ENCODE results near the gene SLCO1B3. TPM values are rescaled to one million over a fixed set of nuclear protein-coding genes. Genes with fewer than 3 reads are reported as not detected.

The SLCO1B3 gene
- total and polyA plus RNA-seq, 4 donors: 33.1 to 274 (median 162) TPM

DNA sequence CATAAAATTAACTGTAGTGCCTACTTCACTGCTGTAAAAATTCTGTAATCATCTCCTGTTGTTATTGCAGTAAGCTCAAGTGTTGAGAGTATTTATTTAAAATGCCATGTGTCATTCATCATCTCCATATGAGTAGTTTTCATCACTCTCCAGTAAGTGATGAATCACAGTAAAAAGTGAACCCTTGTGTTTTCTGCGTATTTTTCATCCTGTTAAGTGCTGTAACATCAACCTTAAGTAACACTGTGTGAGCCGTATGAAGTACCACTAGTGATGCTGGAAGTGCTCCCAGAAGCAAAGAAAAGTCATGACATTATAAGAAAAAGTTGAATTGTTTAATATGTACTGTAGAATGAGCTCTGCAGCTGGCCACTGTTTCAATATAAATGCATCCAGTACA, 55.4 kb downstream of the SLCO1B3 start (continued):
- TF ChIP-seq HNF4A (conservative IDR thresholded peaks at IDR 0.05) (no peak), HNF4G (IDR thresholded peaks at IDR 0.05) (no peak), EGR1 (IDR thresholded peaks at IDR 0.05; ENCODE audit: low read depth in 2 of 2) (no peak), YY1 (IDR thresholded peaks at IDR 0.05) (no peak), RXRA (IDR thresholded peaks at IDR 0.05) (no peak), ATF3 (IDR thresholded peaks at IDR 0.05) (no peak), TAF1 (conservative IDR thresholded peaks at IDR 0.05) (no peak), ZBTB33 (IDR thresholded peaks at IDR 0.05) (no peak), SP1 (IDR thresholded peaks at IDR 0.05) (no peak), RAD21 (IDR thresholded peaks at IDR 0.05) (no peak)

DNA sequence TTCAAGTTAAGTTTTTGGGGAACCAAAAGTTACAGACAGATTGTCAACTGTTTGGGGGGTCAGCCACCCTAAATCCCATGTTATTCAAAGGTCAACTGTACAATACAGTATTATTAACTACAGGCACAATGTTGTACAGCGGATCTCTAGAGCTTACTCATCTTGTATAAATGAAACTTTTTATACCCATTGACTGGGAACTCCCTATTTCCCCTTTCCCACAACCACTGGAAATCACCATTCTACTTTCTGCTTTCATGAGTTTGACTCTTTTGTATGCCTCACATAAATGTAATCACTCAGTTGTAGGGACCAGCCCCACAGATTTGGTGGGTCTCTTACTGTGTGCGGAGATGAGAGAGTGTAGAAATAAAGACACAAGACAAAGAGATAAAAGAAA, 57.8 kb downstream of the SLCO1B3 start:
- no peaks in the 10 kb centered on the region for H3K27me3 ChIP-seq (ENCODE audit: control insufficient read depth in 4 of 4, insufficient read depth in 4 of 4, low read length in 3 of 4)
- peaks cover 0 to 11% (median 1%) of the 10 kb centered on the region in 4 donors for H3K36me3 ChIP-seq (ENCODE audit: control insufficient read depth in 4 of 4, insufficient read depth in 3 of 4, low read depth in 1 of 4, low read length in 3 of 4)
- no peaks in the 10 kb centered on the region for H3K4me1 ChIP-seq (ENCODE audit: control insufficient read depth in 4 of 4, insufficient read depth in 4 of 4, low read length in 3 of 4)
- no peak overlapping the region for H3K9ac ChIP-seq (ENCODE audit: low read depth in 1 of 2, low read length in 2 of 2)
- 96% methylated on average over 2 of the region's 2 CpGs for WGBS
- DNase-seq (ENCODE audit: low spot score): no peak
- no peaks in the 10 kb centered on the region for H3K9me3 ChIP-seq (ENCODE audit: control insufficient read depth in 4 of 4, low read length in 3 of 4)
- TF ChIP-seq FOXA2 (IDR thresholded peaks at IDR 0.05): no peak
- no peak for TF ChIP-seq HNF4G (IDR thresholded peaks at IDR 0.05)
- TF ChIP-seq SP1 (IDR thresholded peaks at IDR 0.05): no peak
- TF ChIP-seq GABPA (IDR thresholded peaks at IDR 0.05 in 1 of 2, conservative IDR thresholded peaks at IDR 0.05 in 1 of 2): no peak
- TF ChIP-seq, protein P1, sequence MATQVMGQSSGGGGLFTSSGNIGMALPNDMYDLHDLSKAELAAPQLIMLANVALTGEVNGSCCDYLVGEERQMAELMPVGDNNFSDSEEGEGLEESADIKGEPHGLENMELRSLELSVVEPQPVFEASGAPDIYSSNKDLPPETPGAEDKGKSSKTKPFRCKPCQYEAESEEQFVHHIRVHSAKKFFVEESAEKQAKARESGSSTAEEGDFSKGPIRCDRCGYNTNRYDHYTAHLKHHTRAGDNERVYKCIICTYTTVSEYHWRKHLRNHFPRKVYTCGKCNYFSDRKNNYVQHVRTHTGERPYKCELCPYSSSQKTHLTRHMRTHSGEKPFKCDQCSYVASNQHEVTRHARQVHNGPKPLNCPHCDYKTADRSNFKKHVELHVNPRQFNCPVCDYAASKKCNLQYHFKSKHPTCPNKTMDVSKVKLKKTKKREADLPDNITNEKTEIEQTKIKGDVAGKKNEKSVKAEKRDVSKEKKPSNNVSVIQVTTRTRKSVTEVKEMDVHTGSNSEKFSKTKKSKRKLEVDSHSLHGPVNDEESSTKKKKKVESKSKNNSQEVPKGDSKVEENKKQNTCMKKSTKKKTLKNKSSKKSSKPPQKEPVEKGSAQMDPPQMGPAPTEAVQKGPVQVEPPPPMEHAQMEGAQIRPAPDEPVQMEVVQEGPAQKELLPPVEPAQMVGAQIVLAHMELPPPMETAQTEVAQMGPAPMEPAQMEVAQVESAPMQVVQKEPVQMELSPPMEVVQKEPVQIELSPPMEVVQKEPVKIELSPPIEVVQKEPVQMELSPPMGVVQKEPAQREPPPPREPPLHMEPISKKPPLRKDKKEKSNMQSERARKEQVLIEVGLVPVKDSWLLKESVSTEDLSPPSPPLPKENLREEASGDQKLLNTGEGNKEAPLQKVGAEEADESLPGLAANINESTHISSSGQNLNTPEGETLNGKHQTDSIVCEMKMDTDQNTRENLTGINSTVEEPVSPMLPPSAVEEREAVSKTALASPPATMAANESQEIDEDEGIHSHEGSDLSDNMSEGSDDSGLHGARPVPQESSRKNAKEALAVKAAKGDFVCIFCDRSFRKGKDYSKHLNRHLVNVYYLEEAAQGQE (IDR thresholded peaks at IDR 0.05): no peak
- no peak for TF ChIP-seq ZBTB33 (IDR thresholded peaks at IDR 0.05)
- no peak for TF ChIP-seq ATF3 (IDR thresholded peaks at IDR 0.05)
- no peak for TF ChIP-seq EGR1 (IDR thresholded peaks at IDR 0.05; ENCODE audit: low read depth in 2 of 2)
- no peak for TF ChIP-seq RAD21 (IDR thresholded peaks at IDR 0.05)
- no peak for TF ChIP-seq TAF1 (conservative IDR thresholded peaks at IDR 0.05)
- TF ChIP-seq, protein P2, sequence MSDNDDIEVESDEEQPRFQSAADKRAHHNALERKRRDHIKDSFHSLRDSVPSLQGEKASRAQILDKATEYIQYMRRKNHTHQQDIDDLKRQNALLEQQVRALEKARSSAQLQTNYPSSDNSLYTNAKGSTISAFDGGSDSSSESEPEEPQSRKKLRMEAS (IDR thresholded peaks at IDR 0.05): no peak
- TF ChIP-seq FOXA1 (IDR thresholded peaks at IDR 0.05): no peak
- TF ChIP-seq NR2F2 (IDR thresholded peaks at IDR 0.05): no peak
- no peak for TF ChIP-seq HNF4A (conservative IDR thresholded peaks at IDR 0.05)
- TF ChIP-seq RXRA (IDR thresholded peaks at IDR 0.05): no peak
- no peak for TF ChIP-seq YY1 (IDR thresholded peaks at IDR 0.05)
- no peak for TF ChIP-seq JUND (IDR thresholded peaks at IDR 0.05)
- TF ChIP-seq, protein P3, sequence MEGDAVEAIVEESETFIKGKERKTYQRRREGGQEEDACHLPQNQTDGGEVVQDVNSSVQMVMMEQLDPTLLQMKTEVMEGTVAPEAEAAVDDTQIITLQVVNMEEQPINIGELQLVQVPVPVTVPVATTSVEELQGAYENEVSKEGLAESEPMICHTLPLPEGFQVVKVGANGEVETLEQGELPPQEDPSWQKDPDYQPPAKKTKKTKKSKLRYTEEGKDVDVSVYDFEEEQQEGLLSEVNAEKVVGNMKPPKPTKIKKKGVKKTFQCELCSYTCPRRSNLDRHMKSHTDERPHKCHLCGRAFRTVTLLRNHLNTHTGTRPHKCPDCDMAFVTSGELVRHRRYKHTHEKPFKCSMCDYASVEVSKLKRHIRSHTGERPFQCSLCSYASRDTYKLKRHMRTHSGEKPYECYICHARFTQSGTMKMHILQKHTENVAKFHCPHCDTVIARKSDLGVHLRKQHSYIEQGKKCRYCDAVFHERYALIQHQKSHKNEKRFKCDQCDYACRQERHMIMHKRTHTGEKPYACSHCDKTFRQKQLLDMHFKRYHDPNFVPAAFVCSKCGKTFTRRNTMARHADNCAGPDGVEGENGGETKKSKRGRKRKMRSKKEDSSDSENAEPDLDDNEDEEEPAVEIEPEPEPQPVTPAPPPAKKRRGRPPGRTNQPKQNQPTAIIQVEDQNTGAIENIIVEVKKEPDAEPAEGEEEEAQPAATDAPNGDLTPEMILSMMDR (IDR thresholded peaks at IDR 0.05; ENCODE audit: low read depth, low read length, missing input control): no peak
- H3K27ac ChIP-seq (ENCODE audit: low read depth in 1 of 2, low read length in 2 of 2): no peak overlapping the region
- H3K4me3 ChIP-seq (ENCODE audit: low read depth in 1 of 3, low read length in 3 of 3): no peak overlapping the region
